GM18868 (cell line): ENCODE measurements around the gene THPO.

Source experiments
- ATAC-seq: cut with Tn5 transposase; IDR thresholded peaks from one replicate; pipeline ENCODE4 v1.9.1; 2021; ENCODE audit warnings: mild to moderate bottlenecking, moderate library complexity; ENCODE audit not compliant: unreplicated experiment

THPO gene

DNA sequence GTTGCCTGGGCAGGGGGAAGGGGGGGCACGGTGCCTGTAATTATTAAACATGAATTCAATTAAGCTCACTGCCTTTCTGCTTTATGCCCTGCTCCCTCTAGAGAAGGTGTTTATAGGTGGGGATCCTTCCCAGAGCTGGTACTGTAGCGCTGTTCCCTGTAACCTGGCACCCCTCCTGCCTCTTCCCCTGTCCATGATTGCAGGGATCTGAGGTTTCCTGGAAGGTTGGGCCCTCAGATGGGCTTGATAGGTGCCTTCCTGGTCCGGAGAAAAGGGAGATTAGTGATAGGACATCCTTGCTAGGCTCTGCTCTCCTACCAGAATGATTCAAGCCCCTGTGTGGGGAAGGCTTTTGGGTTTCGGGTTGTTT lies 42.7 kb downstream of the THPO start:
- no peak for ATAC-seq

DNA sequence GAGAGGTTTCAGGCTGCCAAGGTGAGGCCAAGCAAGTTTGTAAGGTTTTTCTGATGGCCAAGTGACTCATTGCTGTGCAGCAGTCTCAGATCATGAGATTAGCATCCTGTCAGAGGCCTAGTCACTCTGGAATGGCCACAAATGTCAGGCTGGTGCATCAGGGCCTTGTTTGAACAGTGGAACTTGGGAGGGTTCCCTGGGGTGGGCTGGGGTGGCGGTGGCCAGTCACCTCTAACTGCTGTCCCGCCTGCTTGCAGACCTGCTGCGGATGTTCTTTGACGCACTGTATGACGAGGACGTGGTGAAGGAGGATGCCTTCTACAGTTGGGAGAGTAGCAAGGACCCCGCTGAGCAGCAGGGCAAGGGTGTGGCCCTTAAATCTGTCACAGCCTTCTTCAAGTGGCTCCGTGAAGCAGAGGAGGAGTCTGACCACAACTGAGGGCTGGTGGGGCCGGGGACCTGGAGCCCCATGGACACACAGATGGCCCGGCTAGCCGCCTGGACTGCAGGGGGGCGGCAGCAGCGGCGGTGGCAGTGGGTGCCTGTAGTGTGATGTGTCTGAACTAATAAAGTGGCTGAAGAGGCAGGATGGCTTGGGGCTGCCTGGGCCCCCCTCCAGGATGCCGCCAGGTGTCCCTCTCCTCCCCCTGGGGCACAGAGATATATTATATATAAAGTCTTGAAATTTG lies 43.4 kb downstream of the THPO start:
- ATAC-seq: no peak

DNA sequence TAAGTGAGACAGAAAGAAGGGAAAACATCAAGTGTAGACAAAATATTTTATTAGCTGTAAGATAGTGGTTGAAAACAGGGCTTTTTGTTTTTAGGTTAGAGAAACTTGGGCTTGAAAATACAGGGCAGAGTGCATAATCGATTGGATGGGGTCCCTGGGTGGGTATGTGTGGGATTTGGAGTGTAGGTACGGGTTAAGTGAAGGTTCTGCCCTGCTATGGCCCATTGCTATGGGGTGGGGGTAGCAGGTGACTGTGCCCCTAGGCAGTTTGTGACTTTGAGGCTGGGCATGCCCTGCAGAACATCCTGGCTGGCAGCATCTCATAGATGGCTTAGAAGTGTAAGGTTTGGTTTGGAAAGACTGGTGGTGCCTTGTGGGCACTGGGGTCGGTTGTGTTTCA lies 44.3 kb downstream of the THPO start:
- no peak for ATAC-seq

DNA sequence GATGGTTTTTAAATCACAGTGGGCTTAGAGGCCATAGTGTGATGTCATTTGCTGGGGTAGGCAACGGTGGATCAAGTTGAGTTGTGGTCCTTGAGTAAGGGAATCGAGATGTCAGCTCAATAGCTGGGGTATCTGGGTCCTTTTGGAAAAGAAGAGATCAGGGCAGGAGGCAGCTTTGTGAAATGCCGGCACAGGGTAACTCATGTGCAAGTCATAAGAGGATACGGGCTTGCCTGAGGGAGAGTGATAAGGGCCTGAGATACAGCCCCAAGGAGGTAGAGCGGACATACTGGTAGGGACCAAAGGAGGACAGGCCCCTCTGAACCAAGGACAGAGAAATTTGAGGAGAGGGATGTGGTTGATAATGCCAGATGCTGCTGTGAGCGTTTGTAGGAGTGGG lies 44.8 kb downstream of the THPO start:
- ATAC-seq: no peak

DNA sequence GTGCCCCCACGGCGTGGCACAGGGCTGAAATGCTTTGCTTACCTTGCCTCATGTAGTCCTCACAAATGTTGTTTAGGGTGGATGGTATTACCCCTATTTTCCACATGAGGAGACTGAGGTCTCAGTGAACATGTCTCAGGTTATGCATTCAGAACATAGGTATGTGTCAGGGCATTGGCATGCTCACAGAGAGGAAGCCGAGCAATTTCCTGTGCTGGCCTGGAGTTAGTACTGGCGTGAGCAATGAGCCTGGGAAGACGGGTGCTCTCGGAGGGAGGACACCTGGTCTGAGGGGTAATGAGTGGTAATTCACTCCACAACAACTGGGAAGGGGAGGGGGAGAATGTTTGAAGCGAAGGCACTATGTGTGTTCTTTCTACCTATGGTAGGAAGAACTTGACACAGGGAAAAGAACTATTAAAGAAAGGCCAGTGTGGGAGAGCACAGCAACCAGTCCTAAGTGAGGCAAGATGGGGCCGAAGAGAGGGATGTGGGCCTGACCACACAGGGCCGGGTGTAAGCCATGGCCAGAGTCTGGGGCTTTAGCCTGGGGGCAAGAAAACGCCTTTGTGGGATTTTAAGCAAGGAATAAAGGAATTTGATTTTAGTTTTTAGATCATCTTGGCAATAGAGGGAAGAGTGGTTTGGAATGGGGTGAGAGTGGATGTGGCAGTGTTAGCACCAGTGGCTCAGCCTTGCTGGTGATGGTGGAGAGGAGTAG lies 45.5 kb downstream of the THPO start:
- ATAC-seq: no peak

DNA sequence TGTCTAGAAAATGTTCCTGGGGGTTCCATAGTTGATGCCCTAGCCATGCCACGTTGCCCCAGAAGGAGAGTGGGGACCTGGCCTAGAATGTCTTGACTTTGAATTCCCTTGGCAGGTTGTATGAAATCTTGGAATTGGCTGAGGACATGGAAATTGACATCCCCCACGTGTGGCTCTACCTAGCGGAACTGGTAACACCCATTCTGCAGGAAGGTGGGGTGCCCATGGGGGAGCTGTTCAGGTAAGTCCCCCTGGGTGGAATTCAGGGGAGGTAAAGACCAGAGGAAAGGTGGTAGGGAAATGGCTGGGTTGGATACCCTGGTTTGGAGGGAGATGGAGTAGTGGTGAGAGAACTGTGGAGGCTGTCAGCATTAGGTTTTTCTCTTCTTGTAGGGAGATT lies 49.5 kb downstream of the THPO start:
- no peak for ATAC-seq

DNA sequence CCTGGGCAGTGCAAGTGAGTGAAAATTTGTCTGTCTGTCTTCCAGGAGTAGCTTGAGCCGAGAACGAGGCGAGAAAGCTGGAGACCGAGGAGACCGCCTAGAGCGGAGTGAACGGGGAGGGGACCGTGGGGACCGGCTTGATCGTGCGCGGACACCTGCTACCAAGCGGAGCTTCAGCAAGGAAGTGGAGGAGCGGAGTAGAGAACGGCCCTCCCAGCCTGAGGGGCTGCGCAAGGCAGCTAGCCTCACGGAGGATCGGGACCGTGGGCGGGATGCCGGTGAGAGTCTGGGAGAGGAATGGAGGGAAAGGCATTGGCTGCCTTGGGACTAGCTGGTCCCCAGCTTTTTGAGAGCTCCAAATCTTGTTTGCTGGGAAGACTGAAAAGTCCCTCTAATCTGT lies 50.8 kb downstream of the THPO start:
- ATAC-seq: no peak

DNA sequence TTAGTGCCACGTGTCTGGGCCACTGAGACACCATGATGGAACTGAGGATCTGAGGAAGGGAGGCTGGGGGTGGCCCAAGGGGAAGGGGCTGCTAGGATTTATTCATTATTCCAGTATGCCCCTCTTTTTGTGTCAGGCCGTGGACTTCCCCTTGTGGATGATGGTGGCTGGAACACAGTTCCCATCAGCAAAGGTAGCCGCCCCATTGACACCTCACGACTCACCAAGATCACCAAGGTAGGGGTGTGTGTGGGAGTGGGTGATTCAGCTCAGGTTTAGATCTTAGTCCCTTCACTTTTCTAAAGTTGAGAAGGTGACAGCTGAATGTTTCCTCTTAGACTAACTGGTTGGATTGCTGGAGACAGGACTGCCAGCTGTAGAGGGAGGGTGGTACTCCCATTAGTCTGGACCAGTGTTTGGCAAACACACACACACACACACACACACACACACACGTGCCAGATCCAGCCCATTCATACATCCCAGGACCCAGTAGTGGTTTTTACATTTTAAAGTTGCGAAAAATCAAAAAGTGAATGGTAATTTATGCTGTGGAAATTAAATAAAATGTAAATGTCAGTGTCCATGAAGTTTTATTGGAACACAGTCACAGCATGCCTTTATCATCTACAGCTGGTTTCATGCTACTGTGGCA lies 52.2 kb downstream of the THPO start:
- no peak for ATAC-seq

DNA sequence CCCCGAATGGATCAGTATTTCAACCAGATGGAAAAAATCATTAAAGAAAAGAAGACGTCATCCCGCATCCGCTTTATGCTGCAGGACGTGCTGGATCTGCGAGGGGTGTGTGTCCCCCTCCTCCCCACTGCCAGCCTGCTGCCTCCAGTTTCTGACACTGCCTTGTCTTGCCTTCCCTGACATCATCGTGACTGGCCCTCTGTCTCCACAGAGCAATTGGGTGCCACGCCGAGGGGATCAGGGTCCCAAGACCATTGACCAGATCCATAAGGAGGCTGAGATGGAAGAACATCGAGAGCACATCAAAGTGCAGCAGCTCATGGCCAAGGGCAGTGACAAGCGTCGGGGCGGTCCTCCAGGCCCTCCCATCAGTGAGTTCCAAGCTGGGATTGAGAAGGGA lies 52.7 kb downstream of the THPO start:
- no peak for ATAC-seq

DNA sequence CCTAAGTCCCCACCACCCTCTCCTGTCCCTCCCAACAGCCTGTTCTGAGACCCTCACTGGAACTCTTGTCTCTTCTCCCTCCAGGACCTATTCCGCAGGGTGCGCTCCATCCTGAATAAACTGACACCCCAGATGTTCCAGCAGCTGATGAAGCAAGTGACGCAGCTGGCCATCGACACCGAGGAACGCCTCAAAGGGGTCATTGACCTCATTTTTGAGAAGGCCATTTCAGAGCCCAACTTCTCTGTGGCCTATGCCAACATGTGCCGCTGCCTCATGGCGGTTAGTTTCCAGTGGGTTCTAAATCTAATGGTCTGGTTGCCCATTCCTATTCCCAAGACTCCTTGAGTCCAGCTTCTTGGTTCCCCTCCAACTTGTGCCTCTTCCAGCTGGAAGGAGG lies 54.3 kb downstream of the THPO start:
- no peak for ATAC-seq

DNA sequence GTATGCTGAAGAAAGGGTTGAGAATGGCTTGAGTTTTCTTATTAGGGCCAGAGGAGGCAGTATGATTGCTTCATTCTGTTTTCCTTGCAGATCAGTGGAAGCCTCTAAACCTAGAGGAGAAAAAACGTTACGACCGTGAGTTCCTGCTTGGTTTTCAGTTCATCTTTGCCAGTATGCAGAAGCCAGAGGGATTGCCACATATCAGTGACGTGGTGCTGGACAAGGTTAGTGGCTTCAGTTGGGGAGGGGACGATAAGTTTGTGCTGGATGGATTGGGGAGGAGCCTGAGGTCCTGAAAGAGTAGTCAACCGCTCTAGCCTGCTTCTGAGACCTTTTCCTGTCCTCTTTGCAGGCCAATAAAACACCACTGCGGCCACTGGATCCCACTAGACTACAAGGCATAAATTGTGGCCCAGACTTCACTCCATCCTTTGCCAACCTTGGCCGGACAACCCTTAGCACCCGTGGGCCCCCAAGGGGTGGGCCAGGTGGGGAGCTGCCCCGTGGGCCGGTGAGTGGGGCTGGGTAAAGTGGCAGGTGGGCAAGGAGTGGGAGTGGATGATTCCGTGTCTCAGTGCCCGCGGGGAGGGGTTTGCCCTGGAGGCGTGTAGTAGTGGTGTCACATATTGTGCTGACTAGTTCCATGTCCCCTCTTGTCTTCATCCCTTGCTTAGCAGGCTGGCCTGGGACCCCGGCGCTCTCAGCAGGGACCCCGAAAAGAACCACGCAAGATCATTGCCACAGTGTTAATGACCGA lies 55.1 kb downstream of the THPO start:
- ATAC-seq: no peak
